Measurements from ENCODE around the gene CA10. TPM values are rescaled to one million over a fixed set of nuclear protein-coding genes. Genes with fewer than 3 reads are reported as not detected.

Gene CA10
- total RNA-seq, 4 donors from 2014 or later, result not detected

DNA sequence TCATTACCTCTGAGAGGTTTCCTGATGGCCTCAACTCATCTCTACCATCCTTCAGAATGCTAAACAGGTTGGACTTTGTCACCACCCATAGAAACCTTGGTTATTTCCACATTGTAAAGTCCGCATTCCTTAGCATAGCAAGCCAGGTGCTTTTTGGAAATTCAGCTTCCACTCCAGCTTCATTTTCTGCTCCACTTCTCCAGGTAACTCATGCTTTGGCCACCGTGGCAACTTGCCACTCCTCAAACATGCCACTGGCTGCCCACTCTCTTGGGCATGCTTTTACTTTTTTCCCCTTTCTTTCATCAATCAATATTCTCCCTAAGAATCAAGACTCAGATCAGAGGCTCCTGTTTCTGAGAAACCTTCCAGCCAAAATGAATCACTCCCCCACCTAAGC lies 203.3 kb downstream of the CA10 start:
- no peak overlapping the region for H3K27ac ChIP-seq (replicated peaks in 1 of 4)
- H3K9me3 ChIP-seq, result peaks cover 0 to 5% (median 0%) of the 10 kb centered on the region in 4 donors
- 73% methylated on average over 2 of the region's 2 CpGs for WGBS
- H3K27me3 ChIP-seq, result no peaks in the 10 kb centered on the region
- TF ChIP-seq POLR2AphosphoS5 (IDR thresholded peaks at IDR 0.05) (no peak), EP300 (IDR thresholded peaks at IDR 0.05) (no peak), POLR2A (IDR thresholded peaks at IDR 0.05; ENCODE audit: low read depth) (no peak)
- TF ChIP-seq, protein P1, sequence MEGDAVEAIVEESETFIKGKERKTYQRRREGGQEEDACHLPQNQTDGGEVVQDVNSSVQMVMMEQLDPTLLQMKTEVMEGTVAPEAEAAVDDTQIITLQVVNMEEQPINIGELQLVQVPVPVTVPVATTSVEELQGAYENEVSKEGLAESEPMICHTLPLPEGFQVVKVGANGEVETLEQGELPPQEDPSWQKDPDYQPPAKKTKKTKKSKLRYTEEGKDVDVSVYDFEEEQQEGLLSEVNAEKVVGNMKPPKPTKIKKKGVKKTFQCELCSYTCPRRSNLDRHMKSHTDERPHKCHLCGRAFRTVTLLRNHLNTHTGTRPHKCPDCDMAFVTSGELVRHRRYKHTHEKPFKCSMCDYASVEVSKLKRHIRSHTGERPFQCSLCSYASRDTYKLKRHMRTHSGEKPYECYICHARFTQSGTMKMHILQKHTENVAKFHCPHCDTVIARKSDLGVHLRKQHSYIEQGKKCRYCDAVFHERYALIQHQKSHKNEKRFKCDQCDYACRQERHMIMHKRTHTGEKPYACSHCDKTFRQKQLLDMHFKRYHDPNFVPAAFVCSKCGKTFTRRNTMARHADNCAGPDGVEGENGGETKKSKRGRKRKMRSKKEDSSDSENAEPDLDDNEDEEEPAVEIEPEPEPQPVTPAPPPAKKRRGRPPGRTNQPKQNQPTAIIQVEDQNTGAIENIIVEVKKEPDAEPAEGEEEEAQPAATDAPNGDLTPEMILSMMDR (IDR thresholded peaks at IDR 0.05), result no peak
- H3K4me1 ChIP-seq, result no peaks in the 10 kb centered on the region
- no peaks in the 10 kb centered on the region for H3K36me3 ChIP-seq
- intact Hi-C loops (cut with DNase I), result no loop called here
- DNase-seq (ENCODE audit: extremely low spot score), result no peak
- H3K4me3 ChIP-seq, result no peak overlapping the region

DNA sequence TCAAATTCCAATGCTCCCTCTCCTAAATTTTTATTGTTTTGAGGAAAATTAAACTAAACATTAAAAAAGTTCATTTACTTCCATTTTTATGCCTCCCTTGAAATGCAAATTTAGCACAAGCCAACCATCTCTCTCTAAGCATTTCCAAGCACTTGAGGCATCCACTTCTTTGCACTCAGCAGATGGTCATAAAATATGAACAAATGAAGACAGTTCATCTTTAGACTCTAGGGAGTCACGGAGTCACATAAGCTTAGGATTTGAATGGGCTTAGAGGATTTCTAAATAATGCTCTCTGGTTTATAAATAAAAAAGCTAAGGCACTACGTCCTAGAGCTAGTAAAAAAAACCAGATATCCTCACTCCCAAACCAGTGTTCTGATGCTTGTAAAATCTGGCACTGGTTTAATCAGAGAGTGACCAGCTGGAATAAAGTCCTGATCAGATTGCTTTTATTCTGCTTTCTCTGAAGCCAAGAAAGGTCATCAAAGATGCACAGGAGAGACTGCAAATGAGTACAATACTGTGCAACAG lies 204.2 kb downstream of the CA10 start:
- TF ChIP-seq, protein P1 (IDR thresholded peaks at IDR 0.05), result no peak
- TF ChIP-seq EP300 (IDR thresholded peaks at IDR 0.05) (no peak), POLR2A (IDR thresholded peaks at IDR 0.05; ENCODE audit: low read depth) (no peak), POLR2AphosphoS5 (IDR thresholded peaks at IDR 0.05) (no peak)
- Histone ChIP-seq H3K36me3 (no peaks in the 10 kb centered on the region), H3K9me3 (peaks cover 0 to 5% (median 0%) of the 10 kb centered on the region in 4 donors), H3K4me1 (no peaks in the 10 kb centered on the region), H3K4me3 (no peak overlapping the region), H3K27ac (replicated peaks in 1 of 4) (no peak overlapping the region), H3K27me3 (no peaks in the 10 kb centered on the region)
- intact Hi-C loops (cut with DNase I), result no loop called here
- DNase-seq (ENCODE audit: extremely low spot score), result no peak
- WGBS, result 8% methylated on average over 2 of the region's 2 CpGs

DNA sequence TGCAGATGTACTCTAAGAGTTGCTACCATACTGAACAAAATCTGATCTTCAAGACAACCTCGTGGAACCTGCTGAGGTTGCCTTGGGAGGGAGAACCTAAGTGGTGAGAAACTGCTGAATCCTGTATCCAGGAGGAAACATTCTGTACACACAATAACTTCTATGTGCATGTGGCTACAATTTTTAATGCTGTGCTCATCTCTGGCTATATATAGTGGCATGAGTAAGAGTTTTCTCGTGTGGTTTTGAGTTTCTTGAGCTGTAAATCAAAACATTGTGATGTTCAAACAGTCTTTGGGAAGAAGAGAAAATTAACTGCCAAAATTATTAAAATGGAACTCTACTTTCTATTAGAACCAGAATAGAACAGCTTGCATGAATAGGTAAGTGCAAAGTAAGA lies 206.8 kb downstream of the CA10 start:
- no peak for TF ChIP-seq POLR2AphosphoS5 (IDR thresholded peaks at IDR 0.05)
- TF ChIP-seq, protein P1 (IDR thresholded peaks at IDR 0.05), result no peak
- TF ChIP-seq EP300 (IDR thresholded peaks at IDR 0.05), result no peak
- no peak for TF ChIP-seq POLR2A (IDR thresholded peaks at IDR 0.05; ENCODE audit: low read depth)
- intact Hi-C loops (cut with DNase I), result no loop called here
- no peak overlapping the region for H3K4me3 ChIP-seq
- 4% methylated on average over 2 of the region's 2 CpGs for WGBS
- H3K27me3 ChIP-seq, result no peaks in the 10 kb centered on the region
- DNase-seq (ENCODE audit: extremely low spot score), result no peak
- H3K27ac ChIP-seq (replicated peaks in 1 of 4), result no peak overlapping the region
- H3K36me3 ChIP-seq, result no peaks in the 10 kb centered on the region
- H3K4me1 ChIP-seq, result no peaks in the 10 kb centered on the region
- H3K9me3 ChIP-seq, result peaks cover 0 to 5% (median 0%) of the 10 kb centered on the region in 4 donors

DNA sequence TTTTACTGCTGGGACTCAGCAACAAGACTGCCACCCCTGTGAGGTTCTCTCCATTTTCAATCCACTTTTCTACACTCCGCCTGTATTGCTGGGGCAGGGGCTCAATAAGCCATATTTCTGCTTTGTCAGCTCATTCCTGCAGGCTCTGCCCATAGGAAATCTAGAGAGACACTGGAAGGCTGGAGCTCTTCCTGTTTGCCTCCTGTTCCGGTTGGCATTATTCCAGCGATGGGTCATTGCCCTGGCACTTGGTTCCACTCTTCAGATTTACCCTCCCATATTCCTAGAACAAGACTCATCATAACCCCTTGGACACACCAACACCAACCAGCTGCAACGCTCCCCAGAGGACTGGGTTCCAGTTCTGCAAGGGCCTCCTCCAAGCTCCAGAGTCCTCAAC lies 210.4 kb downstream of the CA10 start:
- intact Hi-C loops (cut with DNase I), result no loop called here
- no peak overlapping the region for H3K4me3 ChIP-seq
- no peak overlapping the region for H3K27ac ChIP-seq (replicated peaks in 1 of 4)
- no peak for DNase-seq (ENCODE audit: extremely low spot score)
- H3K4me1 ChIP-seq, result no peaks in the 10 kb centered on the region
- H3K9me3 ChIP-seq, result peaks cover 0 to 5% (median 0%) of the 10 kb centered on the region in 4 donors
- TF ChIP-seq POLR2AphosphoS5 (IDR thresholded peaks at IDR 0.05) (no peak), EP300 (IDR thresholded peaks at IDR 0.05) (no peak), POLR2A (IDR thresholded peaks at IDR 0.05; ENCODE audit: low read depth) (no peak)
- TF ChIP-seq, protein P1 (IDR thresholded peaks at IDR 0.05), result no peak
- H3K36me3 ChIP-seq, result no peaks in the 10 kb centered on the region
- H3K27me3 ChIP-seq, result no peaks in the 10 kb centered on the region
- WGBS, result 85% methylated on average over 4 of the region's 4 CpGs

DNA sequence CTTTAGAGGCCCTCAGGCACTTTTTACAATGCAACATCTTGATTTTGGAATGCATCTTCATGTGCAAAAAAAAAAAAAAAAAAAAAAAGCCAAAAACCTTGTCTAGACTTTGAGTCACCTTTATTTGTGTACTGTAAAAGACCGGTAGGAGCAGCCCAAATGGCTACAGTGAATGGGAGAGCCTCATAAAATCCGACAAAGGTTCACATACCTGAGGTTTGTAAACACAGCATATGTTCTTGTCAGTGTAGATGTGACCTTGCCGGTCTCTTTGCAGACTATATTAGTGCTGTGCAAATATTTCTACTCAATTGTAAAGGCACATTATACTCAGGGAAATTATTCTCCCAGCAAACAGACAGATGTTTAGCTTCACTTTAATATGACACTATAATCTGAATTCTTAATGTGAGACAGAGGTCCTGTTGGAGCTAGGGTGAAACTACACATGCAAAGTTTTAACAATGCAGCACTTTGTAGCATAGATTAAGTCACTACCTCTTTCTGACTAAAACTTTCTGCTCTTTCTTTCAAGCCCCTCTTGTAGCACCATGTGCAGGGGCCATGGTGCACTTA lies 211.3 kb downstream of the CA10 start:
- H3K9me3 ChIP-seq, result no peaks in the 10 kb centered on the region
- no peaks in the 10 kb centered on the region for H3K27me3 ChIP-seq
- no peaks in the 10 kb centered on the region for H3K36me3 ChIP-seq
- no peak for DNase-seq (ENCODE audit: extremely low spot score)
- H3K4me1 ChIP-seq, result no peaks in the 10 kb centered on the region
- no peak for TF ChIP-seq EP300 (IDR thresholded peaks at IDR 0.05)
- no peak for TF ChIP-seq POLR2AphosphoS5 (IDR thresholded peaks at IDR 0.05)
- TF ChIP-seq, protein P1 (IDR thresholded peaks at IDR 0.05), result no peak
- TF ChIP-seq POLR2A (IDR thresholded peaks at IDR 0.05; ENCODE audit: low read depth), result no peak
- WGBS, result 36% methylated on average over 3 of the region's 3 CpGs
- no peak overlapping the region for H3K4me3 ChIP-seq
- intact Hi-C loops (cut with DNase I), result no loop called here
- no peak overlapping the region for H3K27ac ChIP-seq (replicated peaks in 1 of 4)
